ENCODE data around the gene SEMA6B. TPM values are rescaled to one million over a fixed set of nuclear protein-coding genes. Genes with fewer than 3 reads are reported as not detected.

SEMA6B gene
- total and polyA plus RNA-seq, 2 experiments from 2014 or later, result 10.5 to 130 TPM

- Histone ChIP-seq H3K4me1 (ENCODE audit: low read depth) (no peaks in the 10 kb centered on the region), H3K36me3 (no peaks in the 10 kb centered on the region), H3K27me3 (no peaks in the 10 kb centered on the region), H3K4me3 (no peak overlapping the region), H3K9me3 (ENCODE audit: low read depth) (no peaks in the 10 kb centered on the region), H3K27ac (no peak overlapping the region)
- DNase-seq (ENCODE audit: low read depth in 1 of 2, low spot score in 1 of 2), result no peak
- TF ChIP-seq, protein P1, sequence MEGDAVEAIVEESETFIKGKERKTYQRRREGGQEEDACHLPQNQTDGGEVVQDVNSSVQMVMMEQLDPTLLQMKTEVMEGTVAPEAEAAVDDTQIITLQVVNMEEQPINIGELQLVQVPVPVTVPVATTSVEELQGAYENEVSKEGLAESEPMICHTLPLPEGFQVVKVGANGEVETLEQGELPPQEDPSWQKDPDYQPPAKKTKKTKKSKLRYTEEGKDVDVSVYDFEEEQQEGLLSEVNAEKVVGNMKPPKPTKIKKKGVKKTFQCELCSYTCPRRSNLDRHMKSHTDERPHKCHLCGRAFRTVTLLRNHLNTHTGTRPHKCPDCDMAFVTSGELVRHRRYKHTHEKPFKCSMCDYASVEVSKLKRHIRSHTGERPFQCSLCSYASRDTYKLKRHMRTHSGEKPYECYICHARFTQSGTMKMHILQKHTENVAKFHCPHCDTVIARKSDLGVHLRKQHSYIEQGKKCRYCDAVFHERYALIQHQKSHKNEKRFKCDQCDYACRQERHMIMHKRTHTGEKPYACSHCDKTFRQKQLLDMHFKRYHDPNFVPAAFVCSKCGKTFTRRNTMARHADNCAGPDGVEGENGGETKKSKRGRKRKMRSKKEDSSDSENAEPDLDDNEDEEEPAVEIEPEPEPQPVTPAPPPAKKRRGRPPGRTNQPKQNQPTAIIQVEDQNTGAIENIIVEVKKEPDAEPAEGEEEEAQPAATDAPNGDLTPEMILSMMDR (IDR thresholded peaks at IDR 0.05; ENCODE audit: low read depth, low read length), result no peak
These were observed 47.4 kb downstream of the SEMA6B start for GRCh38 chr19:4512070-4512469.

GRCh38 chr19:4511300-4512054 lies 48.0 kb downstream of the SEMA6B start:
- H3K4me3 ChIP-seq, result no peak overlapping the region

GRCh38 chr19:4510435-4511255 lies 48.8 kb downstream of the SEMA6B start:
- H3K4me3 ChIP-seq, result no peak overlapping the region
- DNase-seq (ENCODE audit: low read depth in 1 of 2, low spot score in 1 of 2), result no peak
- TF ChIP-seq, protein P1 (IDR thresholded peaks at IDR 0.05; ENCODE audit: low read depth, low read length), result no peak
- no peaks in the 10 kb centered on the region for H3K4me1 ChIP-seq (ENCODE audit: low read depth)
- H3K27ac ChIP-seq, result no peak overlapping the region
- H3K36me3 ChIP-seq, result no peaks in the 10 kb centered on the region
- no peaks in the 10 kb centered on the region for H3K27me3 ChIP-seq
- no peaks in the 10 kb centered on the region for H3K9me3 ChIP-seq (ENCODE audit: low read depth)

More at GRCh38 chr19:4511300-4512054, 48.0 kb downstream of the SEMA6B start:
- Histone ChIP-seq H3K27ac (no peak overlapping the region), H3K4me1 (ENCODE audit: low read depth) (no peaks in the 10 kb centered on the region), H3K27me3 (no peaks in the 10 kb centered on the region), H3K9me3 (ENCODE audit: low read depth) (no peaks in the 10 kb centered on the region), H3K36me3 (no peaks in the 10 kb centered on the region)
- no peak for DNase-seq (ENCODE audit: low read depth in 1 of 2, low spot score in 1 of 2)
- TF ChIP-seq, protein P1 (IDR thresholded peaks at IDR 0.05; ENCODE audit: low read depth, low read length), result no peak

- H3K9me3 ChIP-seq (ENCODE audit: low read depth), result no peaks in the 10 kb centered on the region
- no peaks in the 10 kb centered on the region for H3K27me3 ChIP-seq
- no peak overlapping the region for H3K27ac ChIP-seq
- TF ChIP-seq, protein P1 (IDR thresholded peaks at IDR 0.05; ENCODE audit: low read depth, low read length), result no peak
- H3K36me3 ChIP-seq, result no peaks in the 10 kb centered on the region
- no peak for DNase-seq (ENCODE audit: low read depth in 1 of 2, low spot score in 1 of 2)
- no peaks in the 10 kb centered on the region for H3K4me1 ChIP-seq (ENCODE audit: low read depth)
- H3K4me3 ChIP-seq, result no peak overlapping the region
These were observed 50.8 kb downstream of the SEMA6B start for GRCh38 chr19:4508698-4509097.

DNA sequence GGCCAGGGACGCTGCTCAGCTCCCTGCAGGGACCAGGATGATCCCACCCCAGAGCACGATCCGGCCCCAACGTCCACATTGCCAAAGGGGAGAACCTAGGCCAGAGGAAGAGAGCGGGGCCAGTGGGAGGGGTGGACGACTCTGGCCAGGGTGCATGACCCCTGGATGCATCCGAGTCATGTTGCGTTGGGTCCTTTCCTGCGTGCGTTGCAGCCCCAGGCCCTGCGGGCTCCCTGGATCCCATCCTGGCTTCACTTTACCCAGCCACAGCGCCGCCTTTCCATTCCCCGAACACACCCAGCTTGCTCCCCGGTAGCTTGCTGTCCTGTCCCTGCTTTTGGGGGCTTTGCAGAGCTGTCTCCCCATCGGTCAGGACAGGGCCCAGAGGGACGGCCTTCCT lies 51.7 kb downstream of the SEMA6B start:
- no peak for DNase-seq (ENCODE audit: low read depth in 1 of 2, low spot score in 1 of 2)
- Histone ChIP-seq H3K9me3 (ENCODE audit: low read depth) (no peaks in the 10 kb centered on the region), H3K27ac (no peak overlapping the region), H3K27me3 (no peaks in the 10 kb centered on the region), H3K36me3 (peaks cover 3% of the 10 kb centered on the region), H3K4me1 (ENCODE audit: low read depth) (no peaks in the 10 kb centered on the region), H3K4me3 (no peak overlapping the region)
- TF ChIP-seq, protein P1 (IDR thresholded peaks at IDR 0.05; ENCODE audit: low read depth, low read length), result no peak
